SK-N-SH (cell line): ENCODE data around the gene C8G.

ENCODE experiments used
- EP300 ChIP-seq, 2 experiments: IDR thresholded peaks; 2 replicates each; pipeline versions ENCODE4 v1.4.0 to v1.6.1; 2012; ENCODE audit warnings: borderline replicate concordance in 1 of 2, low read depth in 1 of 2, low read length in 1 of 2
- JUND ChIP-seq: IDR thresholded peaks from 2 replicates; pipeline ENCODE4 v1.4.0; 2012
- MAX ChIP-seq: IDR thresholded peaks from 2 replicates; pipeline ENCODE4 v1.4.0; 2012; ENCODE audit warnings: low read depth
- MXI1 ChIP-seq: IDR thresholded peaks from 2 replicates; pipeline ENCODE4 v1.6.1; 2012; ENCODE audit warnings: mild to moderate bottlenecking, low read depth, low read length, improper control_type of control experiment
- PBX3 ChIP-seq: IDR thresholded peaks from 2 replicates; pipeline ENCODE4; 2012
- POLR2AphosphoS5 ChIP-seq: IDR thresholded peaks from 2 replicates; pipeline ENCODE4 v1.6.1; 2012; ENCODE audit warnings: low read depth, low read length
- RAD21 ChIP-seq: IDR thresholded peaks from 2 replicates; pipeline ENCODE4 v1.6.1; 2012; ENCODE audit warnings: mild to moderate bottlenecking, low read length
- SIN3A ChIP-seq: IDR thresholded peaks from 2 replicates; pipeline ENCODE4 v1.6.1; 2012; ENCODE audit warnings: low read depth, mild to moderate bottlenecking, low read length, moderate library complexity, borderline replicate concordance
- SMC3 ChIP-seq: IDR thresholded peaks from 2 replicates; pipeline ENCODE4 v1.6.1; 2012; ENCODE audit warnings: low read depth, low read length, improper control_type of control experiment
- TAF1 ChIP-seq: IDR thresholded peaks from 2 replicates; pipeline ENCODE4 v1.6.1; 2012; ENCODE audit warnings: low read depth, mild to moderate bottlenecking, low read length, moderate library complexity, borderline replicate concordance
- TCF12 ChIP-seq: IDR thresholded peaks from 2 replicates; pipeline ENCODE4 v1.4.0; 2012
- TEAD4 ChIP-seq: IDR thresholded peaks from 2 replicates; pipeline ENCODE4 v1.4.0; 2012; ENCODE audit warnings: mild to moderate bottlenecking, borderline replicate concordance; ENCODE audit not compliant: insufficient read depth
- TF ChIP-seq, protein P1 (sequence below): fragments of 200-600 bp; sonication (generic); IDR thresholded peaks from 2 replicates; pipeline ENCODE4 v1.6.1; 2017; ENCODE audit warnings: antibody characterized with exemption, mild to moderate bottlenecking, moderate library complexity
- TF ChIP-seq, protein P2 (sequence below): IDR thresholded peaks from 2 replicates; pipeline ENCODE4 v1.6.1; 2012; ENCODE audit warnings: mild to moderate bottlenecking, low read depth, low read length, moderate library complexity

DNA sequence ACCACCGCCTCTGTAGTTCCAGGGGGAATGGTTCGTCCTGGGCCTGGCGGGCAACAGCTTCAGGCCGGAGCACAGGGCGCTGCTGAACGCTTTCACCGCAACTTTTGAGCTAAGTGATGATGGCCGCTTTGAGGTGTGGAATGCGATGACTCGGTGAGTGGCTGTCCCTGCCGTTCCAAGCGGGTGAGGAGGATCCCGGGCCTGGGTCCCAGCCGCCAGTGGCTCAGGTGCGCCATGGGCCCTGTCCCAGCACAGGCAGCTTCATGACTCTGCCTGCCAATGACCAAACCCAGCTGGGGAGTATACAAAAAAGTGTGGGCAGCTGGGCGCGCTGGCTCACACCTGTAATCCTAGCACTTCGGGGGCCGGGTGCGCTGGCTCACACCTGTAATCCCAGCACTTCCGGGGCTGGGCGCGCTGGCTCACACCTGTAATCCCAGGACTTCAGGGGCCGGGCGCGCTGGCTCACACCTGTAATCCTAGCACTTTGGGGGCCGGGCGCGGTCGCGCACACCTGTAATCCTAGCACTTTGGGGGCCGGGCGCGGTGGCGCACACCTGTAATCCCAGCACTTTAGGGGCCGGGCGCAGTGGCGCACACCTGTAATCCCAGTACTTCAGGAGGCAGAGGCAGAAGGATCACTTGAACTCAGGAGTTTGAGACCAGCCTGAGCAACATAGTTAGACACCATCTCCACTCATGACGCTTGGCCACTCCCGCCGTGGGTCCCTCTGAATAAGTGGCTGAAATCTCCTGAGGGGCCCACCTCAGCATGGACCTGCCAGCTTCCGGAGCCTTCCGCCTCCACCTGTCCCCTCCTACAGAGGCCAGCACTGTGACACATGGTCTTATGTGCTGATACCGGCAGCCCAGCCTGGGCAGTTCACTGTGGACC, 8.1 kb downstream of the C8G start:
- TF ChIP-seq, protein P1, sequence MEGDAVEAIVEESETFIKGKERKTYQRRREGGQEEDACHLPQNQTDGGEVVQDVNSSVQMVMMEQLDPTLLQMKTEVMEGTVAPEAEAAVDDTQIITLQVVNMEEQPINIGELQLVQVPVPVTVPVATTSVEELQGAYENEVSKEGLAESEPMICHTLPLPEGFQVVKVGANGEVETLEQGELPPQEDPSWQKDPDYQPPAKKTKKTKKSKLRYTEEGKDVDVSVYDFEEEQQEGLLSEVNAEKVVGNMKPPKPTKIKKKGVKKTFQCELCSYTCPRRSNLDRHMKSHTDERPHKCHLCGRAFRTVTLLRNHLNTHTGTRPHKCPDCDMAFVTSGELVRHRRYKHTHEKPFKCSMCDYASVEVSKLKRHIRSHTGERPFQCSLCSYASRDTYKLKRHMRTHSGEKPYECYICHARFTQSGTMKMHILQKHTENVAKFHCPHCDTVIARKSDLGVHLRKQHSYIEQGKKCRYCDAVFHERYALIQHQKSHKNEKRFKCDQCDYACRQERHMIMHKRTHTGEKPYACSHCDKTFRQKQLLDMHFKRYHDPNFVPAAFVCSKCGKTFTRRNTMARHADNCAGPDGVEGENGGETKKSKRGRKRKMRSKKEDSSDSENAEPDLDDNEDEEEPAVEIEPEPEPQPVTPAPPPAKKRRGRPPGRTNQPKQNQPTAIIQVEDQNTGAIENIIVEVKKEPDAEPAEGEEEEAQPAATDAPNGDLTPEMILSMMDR: no peak
- no peak for TF ChIP-seq PBX3
- TF ChIP-seq RAD21: no peak
- TF ChIP-seq POLR2AphosphoS5: no peak
- no peak for TF ChIP-seq TCF12
- TF ChIP-seq, protein P2, sequence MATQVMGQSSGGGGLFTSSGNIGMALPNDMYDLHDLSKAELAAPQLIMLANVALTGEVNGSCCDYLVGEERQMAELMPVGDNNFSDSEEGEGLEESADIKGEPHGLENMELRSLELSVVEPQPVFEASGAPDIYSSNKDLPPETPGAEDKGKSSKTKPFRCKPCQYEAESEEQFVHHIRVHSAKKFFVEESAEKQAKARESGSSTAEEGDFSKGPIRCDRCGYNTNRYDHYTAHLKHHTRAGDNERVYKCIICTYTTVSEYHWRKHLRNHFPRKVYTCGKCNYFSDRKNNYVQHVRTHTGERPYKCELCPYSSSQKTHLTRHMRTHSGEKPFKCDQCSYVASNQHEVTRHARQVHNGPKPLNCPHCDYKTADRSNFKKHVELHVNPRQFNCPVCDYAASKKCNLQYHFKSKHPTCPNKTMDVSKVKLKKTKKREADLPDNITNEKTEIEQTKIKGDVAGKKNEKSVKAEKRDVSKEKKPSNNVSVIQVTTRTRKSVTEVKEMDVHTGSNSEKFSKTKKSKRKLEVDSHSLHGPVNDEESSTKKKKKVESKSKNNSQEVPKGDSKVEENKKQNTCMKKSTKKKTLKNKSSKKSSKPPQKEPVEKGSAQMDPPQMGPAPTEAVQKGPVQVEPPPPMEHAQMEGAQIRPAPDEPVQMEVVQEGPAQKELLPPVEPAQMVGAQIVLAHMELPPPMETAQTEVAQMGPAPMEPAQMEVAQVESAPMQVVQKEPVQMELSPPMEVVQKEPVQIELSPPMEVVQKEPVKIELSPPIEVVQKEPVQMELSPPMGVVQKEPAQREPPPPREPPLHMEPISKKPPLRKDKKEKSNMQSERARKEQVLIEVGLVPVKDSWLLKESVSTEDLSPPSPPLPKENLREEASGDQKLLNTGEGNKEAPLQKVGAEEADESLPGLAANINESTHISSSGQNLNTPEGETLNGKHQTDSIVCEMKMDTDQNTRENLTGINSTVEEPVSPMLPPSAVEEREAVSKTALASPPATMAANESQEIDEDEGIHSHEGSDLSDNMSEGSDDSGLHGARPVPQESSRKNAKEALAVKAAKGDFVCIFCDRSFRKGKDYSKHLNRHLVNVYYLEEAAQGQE: no peak
- no peak for TF ChIP-seq MAX
- no peak for TF ChIP-seq EP300 (IDR thresholded peaks at IDR 0.05; ENCODE audit: borderline replicate concordance in 1 of 2, low read depth in 1 of 2, low read length in 1 of 2)
- no peak for TF ChIP-seq SMC3
- no peak for TF ChIP-seq SIN3A
- TF ChIP-seq MXI1: no peak
- TF ChIP-seq TEAD4: no peak
- TF ChIP-seq JUND: no peak
- no peak for TF ChIP-seq TAF1
